ENCODE measurements around the gene PTPRM. TPM values are rescaled to one million over a fixed set of nuclear protein-coding genes. Genes with fewer than 3 reads are reported as not detected.

PTPRM gene
- total RNA-seq, 1 experiment from 2014 or later = 11.1 TPM

DNA sequence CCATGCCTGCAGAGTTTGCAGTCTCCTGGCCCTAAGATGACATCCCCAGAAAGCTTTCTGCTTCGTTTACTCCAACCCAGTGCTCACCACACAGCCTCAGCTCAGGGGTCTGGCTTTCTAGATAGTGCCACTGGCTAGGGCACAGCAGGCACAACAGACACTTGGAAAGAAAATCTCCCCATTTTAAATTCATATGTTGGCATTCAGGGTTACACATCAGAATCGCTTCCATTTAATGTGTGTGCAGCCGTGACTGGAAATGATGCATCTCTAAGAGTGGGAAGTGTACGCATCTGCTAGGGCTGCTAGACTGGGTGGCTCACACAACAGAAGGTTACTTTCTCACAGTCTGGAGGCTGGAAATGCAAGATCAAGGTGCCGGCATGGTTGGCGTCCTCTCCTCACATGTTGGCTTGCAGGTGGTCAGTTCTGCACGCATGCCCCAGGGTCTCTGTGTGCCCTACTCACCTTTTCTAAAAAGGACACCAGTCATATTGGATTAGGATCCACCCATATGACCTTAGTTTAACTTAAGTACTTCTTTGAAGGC, 712.7 kb downstream of the PTPRM start:
- Mint-ChIP-seq H3K4me1 (peaks cover 15% of the 10 kb centered on the region), H3K9me3 (0 out of 2 replicates have a peak, but pooled peaks cover 6% of the 10 kb centered on the region), H3K27ac (no peak overlapping the region), H3K4me3 (no peak overlapping the region), H3K27me3 (ENCODE audit: low read depth) (no peaks in the 10 kb centered on the region), H3K36me3 (no peaks in the 10 kb centered on the region)
- DNase-seq (ENCODE audit: low spot score) = no peak
- CTCF ChIA-PET = no interaction called here
- TF ChIP-seq TCF7 (CRISPR knock-in tag; IDR thresholded peaks at IDR 0.05; ENCODE audit: low read depth) = no peak
- POLR2A ChIA-PET = no interaction called here
- ATAC-seq = no peak

DNA sequence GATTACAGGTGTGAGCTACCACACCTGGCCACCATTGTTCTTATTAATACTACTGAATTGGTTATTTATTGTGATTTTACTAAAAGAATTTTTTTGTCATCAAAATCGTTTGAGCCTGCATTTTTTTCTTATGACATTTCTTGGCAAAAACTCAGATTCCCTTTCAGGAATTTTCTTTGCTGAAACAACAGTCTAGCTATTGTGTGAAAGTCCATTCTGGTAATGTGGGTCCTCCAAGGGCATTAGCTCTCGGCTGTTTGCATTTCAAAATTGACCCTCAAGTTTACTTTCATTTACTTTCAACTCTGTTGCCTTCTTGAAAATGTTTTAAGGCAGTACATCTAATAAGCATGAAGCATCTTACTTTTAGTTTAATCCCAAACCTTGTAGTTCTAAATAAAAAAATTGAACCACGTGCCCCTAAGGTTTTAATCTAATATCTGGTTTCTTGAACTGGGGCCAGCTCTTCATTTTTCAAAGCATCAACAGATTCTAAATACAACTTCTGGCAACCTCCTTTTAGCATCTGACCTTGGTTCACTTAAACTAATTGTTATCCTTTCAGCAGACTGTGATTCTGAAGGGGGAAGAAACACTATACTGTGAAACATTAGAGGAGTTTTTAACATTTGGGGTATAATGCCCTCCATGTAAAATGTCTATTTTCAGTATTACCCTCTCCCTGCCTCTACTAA, 716.9 kb downstream of the PTPRM start:
- DNase-seq (ENCODE audit: low spot score) (no peak), ATAC-seq (no peak)
- H3K36me3 Mint-ChIP-seq = no peaks in the 10 kb centered on the region
- TF ChIP-seq ZBTB21 (CRISPR knock-in tag; IDR thresholded peaks at IDR 0.05; ENCODE audit: borderline replicate concordance) (no peak), ATF1 (CRISPR knock-in tag; IDR thresholded peaks at IDR 0.05) (no peak), CREB1 (CRISPR knock-in tag; IDR thresholded peaks at IDR 0.05) (no peak), NR3C1 (CRISPR knock-in tag; conservative IDR thresholded peaks at IDR 0.05; ENCODE audit: low read depth) (no peak), TCF7 (CRISPR knock-in tag; IDR thresholded peaks at IDR 0.05; ENCODE audit: low read depth) (no peak), NFYB (CRISPR knock-in tag; conservative IDR thresholded peaks at IDR 0.05; ENCODE audit: low read depth) (no peak), JAZF1 (CRISPR knock-in tag; IDR thresholded peaks at IDR 0.05) (no peak), FOXP1 (CRISPR knock-in tag; IDR thresholded peaks at IDR 0.05; ENCODE audit: borderline replicate concordance) (no peak), NFE2L1 (CRISPR knock-in tag; IDR thresholded peaks at IDR 0.05) (no peak), ZNF138 (CRISPR knock-in tag; conservative IDR thresholded peaks at IDR 0.05) (no peak), RORB (CRISPR knock-in tag; IDR thresholded peaks at IDR 0.05) (no peak), GABPB1 (CRISPR knock-in tag; IDR thresholded peaks at IDR 0.05) (no peak), JUN (CRISPR knock-in tag; IDR thresholded peaks at IDR 0.05) (no peak)
- TF ChIP-seq, protein P1, sequence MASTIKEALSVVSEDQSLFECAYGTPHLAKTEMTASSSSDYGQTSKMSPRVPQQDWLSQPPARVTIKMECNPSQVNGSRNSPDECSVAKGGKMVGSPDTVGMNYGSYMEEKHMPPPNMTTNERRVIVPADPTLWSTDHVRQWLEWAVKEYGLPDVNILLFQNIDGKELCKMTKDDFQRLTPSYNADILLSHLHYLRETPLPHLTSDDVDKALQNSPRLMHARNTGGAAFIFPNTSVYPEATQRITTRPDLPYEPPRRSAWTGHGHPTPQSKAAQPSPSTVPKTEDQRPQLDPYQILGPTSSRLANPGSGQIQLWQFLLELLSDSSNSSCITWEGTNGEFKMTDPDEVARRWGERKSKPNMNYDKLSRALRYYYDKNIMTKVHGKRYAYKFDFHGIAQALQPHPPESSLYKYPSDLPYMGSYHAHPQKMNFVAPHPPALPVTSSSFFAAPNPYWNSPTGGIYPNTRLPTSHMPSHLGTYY (CRISPR knock-in tag; IDR thresholded peaks at IDR 0.05) = no peak
- TF ChIP-seq, protein P2, sequence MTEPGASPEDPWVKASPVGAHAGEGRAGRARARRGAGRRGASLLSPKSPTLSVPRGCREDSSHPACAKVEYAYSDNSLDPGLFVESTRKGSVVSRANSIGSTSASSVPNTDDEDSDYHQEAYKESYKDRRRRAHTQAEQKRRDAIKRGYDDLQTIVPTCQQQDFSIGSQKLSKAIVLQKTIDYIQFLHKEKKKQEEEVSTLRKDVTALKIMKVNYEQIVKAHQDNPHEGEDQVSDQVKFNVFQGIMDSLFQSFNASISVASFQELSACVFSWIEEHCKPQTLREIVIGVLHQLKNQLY (CRISPR knock-in tag; IDR thresholded peaks at IDR 0.05) = no peak
- TF ChIP-seq, protein P3, sequence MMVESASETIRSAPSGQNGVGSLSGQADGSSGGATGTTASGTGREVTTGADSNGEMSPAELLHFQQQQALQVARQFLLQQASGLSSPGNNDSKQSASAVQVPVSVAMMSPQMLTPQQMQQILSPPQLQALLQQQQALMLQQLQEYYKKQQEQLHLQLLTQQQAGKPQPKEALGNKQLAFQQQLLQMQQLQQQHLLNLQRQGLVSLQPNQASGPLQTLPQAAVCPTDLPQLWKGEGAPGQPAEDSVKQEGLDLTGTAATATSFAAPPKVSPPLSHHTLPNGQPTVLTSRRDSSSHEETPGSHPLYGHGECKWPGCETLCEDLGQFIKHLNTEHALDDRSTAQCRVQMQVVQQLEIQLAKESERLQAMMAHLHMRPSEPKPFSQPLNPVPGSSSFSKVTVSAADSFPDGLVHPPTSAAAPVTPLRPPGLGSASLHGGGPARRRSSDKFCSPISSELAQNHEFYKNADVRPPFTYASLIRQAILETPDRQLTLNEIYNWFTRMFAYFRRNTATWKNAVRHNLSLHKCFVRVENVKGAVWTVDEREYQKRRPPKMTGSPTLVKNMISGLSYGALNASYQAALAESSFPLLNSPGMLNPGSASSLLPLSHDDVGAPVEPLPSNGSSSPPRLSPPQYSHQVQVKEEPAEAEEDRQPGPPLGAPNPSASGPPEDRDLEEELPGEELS (CRISPR knock-in tag; IDR thresholded peaks at IDR 0.05) = no peak
- TF ChIP-seq, protein P4, sequence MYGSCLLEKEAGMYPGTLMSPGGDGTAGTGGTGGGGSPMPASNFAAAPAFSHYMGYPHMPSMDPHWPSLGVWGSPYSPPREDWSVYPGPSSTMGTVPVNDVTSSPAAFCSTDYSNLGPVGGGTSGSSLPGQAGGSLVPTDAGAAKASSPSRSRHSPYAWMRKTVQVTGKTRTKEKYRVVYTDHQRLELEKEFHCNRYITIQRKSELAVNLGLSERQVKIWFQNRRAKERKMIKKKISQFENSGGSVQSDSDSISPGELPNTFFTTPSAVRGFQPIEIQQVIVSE (CRISPR knock-in tag; IDR thresholded peaks at IDR 0.05; ENCODE audit: borderline replicate concordance) = no peak
- TF ChIP-seq, protein P5, sequence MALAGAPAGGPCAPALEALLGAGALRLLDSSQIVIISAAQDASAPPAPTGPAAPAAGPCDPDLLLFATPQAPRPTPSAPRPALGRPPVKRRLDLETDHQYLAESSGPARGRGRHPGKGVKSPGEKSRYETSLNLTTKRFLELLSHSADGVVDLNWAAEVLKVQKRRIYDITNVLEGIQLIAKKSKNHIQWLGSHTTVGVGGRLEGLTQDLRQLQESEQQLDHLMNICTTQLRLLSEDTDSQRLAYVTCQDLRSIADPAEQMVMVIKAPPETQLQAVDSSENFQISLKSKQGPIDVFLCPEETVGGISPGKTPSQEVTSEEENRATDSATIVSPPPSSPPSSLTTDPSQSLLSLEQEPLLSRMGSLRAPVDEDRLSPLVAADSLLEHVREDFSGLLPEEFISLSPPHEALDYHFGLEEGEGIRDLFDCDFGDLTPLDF (CRISPR knock-in tag; IDR thresholded peaks at IDR 0.05) = no peak
- TF ChIP-seq, protein P6, sequence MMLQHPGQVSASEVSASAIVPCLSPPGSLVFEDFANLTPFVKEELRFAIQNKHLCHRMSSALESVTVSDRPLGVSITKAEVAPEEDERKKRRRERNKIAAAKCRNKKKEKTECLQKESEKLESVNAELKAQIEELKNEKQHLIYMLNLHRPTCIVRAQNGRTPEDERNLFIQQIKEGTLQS (CRISPR knock-in tag; conservative IDR thresholded peaks at IDR 0.05) = no peak
- TF ChIP-seq, protein P7, sequence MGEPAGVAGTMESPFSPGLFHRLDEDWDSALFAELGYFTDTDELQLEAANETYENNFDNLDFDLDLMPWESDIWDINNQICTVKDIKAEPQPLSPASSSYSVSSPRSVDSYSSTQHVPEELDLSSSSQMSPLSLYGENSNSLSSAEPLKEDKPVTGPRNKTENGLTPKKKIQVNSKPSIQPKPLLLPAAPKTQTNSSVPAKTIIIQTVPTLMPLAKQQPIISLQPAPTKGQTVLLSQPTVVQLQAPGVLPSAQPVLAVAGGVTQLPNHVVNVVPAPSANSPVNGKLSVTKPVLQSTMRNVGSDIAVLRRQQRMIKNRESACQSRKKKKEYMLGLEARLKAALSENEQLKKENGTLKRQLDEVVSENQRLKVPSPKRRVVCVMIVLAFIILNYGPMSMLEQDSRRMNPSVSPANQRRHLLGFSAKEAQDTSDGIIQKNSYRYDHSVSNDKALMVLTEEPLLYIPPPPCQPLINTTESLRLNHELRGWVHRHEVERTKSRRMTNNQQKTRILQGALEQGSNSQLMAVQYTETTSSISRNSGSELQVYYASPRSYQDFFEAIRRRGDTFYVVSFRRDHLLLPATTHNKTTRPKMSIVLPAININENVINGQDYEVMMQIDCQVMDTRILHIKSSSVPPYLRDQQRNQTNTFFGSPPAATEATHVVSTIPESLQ (CRISPR knock-in tag; IDR thresholded peaks at IDR 0.05) = no peak
- H3K27me3 Mint-ChIP-seq (ENCODE audit: low read depth) = no peaks in the 10 kb centered on the region; the same call in 1 of the 2 replicates
- POLR2A ChIA-PET = no interaction called here
- 0 out of 2 replicates have a peak, but pooled peaks cover 6% of the 10 kb centered on the region for H3K9me3 Mint-ChIP-seq
- H3K4me1 Mint-ChIP-seq = peaks cover 23% of the 10 kb centered on the region
- H3K27ac Mint-ChIP-seq = no peak overlapping the region
- CTCF ChIA-PET = no interaction called here
- H3K4me3 Mint-ChIP-seq = no peak overlapping the region
